ENCODE results near the gene DOCK1. TPM values are rescaled to one million over a fixed set of nuclear protein-coding genes. Genes with fewer than 3 reads are reported as not detected.

Gene DOCK1
- total RNA-seq, 4 donors from 2014 or later = 4.3 to 6.0 (median 4.8) TPM

DNA sequence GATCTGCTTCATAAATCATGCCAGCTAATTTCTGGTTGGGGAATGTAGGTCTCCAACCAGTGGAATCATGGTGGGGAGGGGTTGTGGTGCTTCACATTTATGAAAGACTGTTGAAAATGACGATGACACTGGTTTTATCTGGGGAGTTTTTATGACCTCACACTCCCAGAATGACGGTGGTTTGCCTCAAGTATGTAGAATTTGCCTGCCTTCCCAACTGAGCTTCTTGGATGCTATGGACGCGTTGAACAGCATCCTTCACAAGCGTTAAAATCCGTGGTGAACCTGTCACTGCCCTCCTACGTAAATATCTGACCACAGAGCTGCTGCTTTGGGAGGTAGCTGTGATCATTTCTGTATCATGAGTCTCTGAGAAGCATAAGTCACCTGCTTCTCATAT lies 287.9 kb downstream of the DOCK1 start:
- no peak overlapping the region for H3K4me3 ChIP-seq
- H3K4me1 ChIP-seq = no peaks in the 10 kb centered on the region
- no peak for DNase-seq
- in situ Hi-C loops (cut with MboI; ENCODE audit: low sequenced_read_pairs in 4 of 4) = no loop called here
- no peak for TF ChIP-seq POLR2A (IDR thresholded peaks at IDR 0.05)
- TF ChIP-seq, protein P1, sequence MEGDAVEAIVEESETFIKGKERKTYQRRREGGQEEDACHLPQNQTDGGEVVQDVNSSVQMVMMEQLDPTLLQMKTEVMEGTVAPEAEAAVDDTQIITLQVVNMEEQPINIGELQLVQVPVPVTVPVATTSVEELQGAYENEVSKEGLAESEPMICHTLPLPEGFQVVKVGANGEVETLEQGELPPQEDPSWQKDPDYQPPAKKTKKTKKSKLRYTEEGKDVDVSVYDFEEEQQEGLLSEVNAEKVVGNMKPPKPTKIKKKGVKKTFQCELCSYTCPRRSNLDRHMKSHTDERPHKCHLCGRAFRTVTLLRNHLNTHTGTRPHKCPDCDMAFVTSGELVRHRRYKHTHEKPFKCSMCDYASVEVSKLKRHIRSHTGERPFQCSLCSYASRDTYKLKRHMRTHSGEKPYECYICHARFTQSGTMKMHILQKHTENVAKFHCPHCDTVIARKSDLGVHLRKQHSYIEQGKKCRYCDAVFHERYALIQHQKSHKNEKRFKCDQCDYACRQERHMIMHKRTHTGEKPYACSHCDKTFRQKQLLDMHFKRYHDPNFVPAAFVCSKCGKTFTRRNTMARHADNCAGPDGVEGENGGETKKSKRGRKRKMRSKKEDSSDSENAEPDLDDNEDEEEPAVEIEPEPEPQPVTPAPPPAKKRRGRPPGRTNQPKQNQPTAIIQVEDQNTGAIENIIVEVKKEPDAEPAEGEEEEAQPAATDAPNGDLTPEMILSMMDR (IDR thresholded peaks at IDR 0.05 in 4 of 5, conservative IDR thresholded peaks at IDR 0.05 in 1 of 5) = no peak
- ATAC-seq = no peak
- no peak overlapping the region for H3K27ac ChIP-seq
- peaks cover 0 to 8% (median 0%) of the 10 kb centered on the region in 3 donors for H3K27me3 ChIP-seq
- H3K36me3 ChIP-seq = no peaks in the 10 kb centered on the region
- intact Hi-C loops (cut with DNase I; ENCODE audit: low total_unique reads) = no loop called here
- no peaks in the 10 kb centered on the region for H3K9me3 ChIP-seq

DNA sequence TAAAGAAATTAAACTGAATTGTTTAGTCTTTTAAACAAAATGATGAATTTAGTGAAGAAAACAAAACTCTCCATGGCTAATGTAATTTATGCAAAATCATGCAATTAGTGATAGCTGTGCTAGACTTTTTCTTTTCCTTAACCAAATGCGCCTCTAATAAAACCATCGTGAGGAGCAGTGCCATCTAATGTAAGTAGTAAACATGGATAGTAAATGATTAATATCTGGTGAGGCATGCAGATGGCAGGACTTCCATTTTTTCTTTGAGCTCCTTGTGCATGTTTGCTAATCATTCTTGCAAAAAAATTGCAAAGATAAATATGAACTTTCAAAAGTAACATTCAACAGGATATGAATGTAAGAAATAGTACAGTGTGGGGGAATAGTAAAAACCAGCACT lies 288.9 kb downstream of the DOCK1 start:
- no peaks in the 10 kb centered on the region for H3K36me3 ChIP-seq
- H3K4me1 ChIP-seq = no peaks in the 10 kb centered on the region
- ATAC-seq (no peak), DNase-seq (no peak)
- in situ Hi-C loops (cut with MboI; ENCODE audit: low sequenced_read_pairs in 4 of 4) (no loop called here), intact Hi-C loops (cut with DNase I; ENCODE audit: low total_unique reads) (no loop called here)
- no peak for TF ChIP-seq POLR2A (IDR thresholded peaks at IDR 0.05)
- TF ChIP-seq, protein P1 (IDR thresholded peaks at IDR 0.05 in 4 of 5, conservative IDR thresholded peaks at IDR 0.05 in 1 of 5) = no peak
- H3K27ac ChIP-seq = no peak overlapping the region
- H3K27me3 ChIP-seq = peaks cover 0 to 8% (median 0%) of the 10 kb centered on the region in 3 donors
- H3K9me3 ChIP-seq = no peaks in the 10 kb centered on the region
- H3K4me3 ChIP-seq = no peak overlapping the region

DNA sequence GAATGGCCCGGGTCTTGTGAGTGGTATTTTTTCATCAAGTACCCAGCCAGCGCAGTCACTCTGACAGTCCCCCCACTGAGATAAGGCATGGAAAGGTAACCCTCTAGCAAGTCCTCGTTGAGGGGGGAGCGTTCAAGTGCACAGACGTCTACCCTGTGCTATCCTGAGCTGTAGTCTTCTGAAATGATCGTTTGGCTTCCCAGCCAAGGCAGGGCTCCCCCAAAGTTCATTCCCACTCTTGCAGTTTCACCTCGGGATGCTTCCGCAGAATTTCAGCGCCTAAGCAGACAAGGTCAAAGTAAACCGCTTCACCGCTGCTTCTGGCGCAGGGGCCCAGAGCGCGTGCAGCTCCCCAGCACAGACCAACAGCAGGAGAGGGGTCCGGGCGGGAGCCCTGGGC lies 289.4 kb downstream of the DOCK1 start:
- TF ChIP-seq, protein P1 (IDR thresholded peaks at IDR 0.05 in 4 of 5, conservative IDR thresholded peaks at IDR 0.05 in 1 of 5) = no peak
- no peak for TF ChIP-seq POLR2A (IDR thresholded peaks at IDR 0.05)
- ATAC-seq (no peak), DNase-seq (no peak)
- peaks cover 0 to 8% (median 0%) of the 10 kb centered on the region in 3 donors for H3K27me3 ChIP-seq
- intact Hi-C loops (cut with DNase I; ENCODE audit: low total_unique reads) = no loop called here
- no peak overlapping the region for H3K27ac ChIP-seq
- no peaks in the 10 kb centered on the region for H3K36me3 ChIP-seq
- in situ Hi-C loops (cut with MboI; ENCODE audit: low sequenced_read_pairs in 4 of 4) = no loop called here
- H3K4me1 ChIP-seq = no peaks in the 10 kb centered on the region
- no peak overlapping the region for H3K4me3 ChIP-seq
- H3K9me3 ChIP-seq = no peaks in the 10 kb centered on the region

DNA sequence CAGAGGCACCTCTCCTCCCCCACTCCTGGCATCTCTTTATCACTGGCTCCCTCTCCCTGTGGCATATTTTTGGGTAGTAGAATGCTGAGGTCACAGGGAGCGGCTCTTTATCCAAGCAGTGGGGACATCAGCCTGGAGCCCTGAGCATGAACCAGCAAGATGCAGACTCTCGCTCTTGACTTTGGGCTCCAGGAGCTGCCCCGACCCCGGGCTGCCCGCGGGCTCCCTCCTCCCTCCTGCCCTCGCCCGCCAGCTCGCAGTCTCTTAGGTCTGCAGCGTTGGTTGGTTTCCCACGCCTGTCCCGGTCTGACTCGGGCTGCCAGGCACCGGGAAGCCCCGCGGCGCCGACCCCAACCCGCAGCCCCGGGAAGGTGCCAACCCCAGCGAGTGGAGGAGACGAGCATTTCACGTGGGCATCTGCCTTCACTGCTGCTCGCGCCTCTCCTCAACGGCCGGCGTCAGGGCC lies 289.8 kb downstream of the DOCK1 start:
- H3K4me3 ChIP-seq = peak overlapping the region; percentile 2 to 46 (median 40)
- DNase-seq (no peak), ATAC-seq (no peak)
- in situ Hi-C loops (cut with MboI; ENCODE audit: low sequenced_read_pairs in 4 of 4) = no loop called here
- H3K27me3 ChIP-seq = peaks cover 0 to 8% (median 0%) of the 10 kb centered on the region in 3 donors
- intact Hi-C loops (cut with DNase I; ENCODE audit: low total_unique reads) = no loop called here
- H3K27ac ChIP-seq = no peak overlapping the region
- H3K4me1 ChIP-seq = no peaks in the 10 kb centered on the region
- TF ChIP-seq, protein P1 (IDR thresholded peaks at IDR 0.05 in 4 of 5, conservative IDR thresholded peaks at IDR 0.05 in 1 of 5) = no peak
- TF ChIP-seq POLR2A (IDR thresholded peaks at IDR 0.05) = no peak
- no peaks in the 10 kb centered on the region for H3K36me3 ChIP-seq
- H3K9me3 ChIP-seq = no peaks in the 10 kb centered on the region

All from gastrocnemius medialis (tissue), 4 donors.